Mononuclear cell (primary cell): Measurements from ENCODE around the gene DSC3. TPM values are rescaled to one million over a fixed set of nuclear protein-coding genes. Genes with fewer than 3 reads are reported as not detected.
"Not testable (repeated sequence)": the region's sequence is repeated elsewhere in the genome, so short reads cannot be mapped to it uniquely, and the experiment has no call there.

Experiments used
- H3K27me3 ChIP-seq: 2 replicates; pipeline ENCODE4 v1.6.0; 2011; ENCODE audit warnings: low read length, control low read depth; ENCODE audit not compliant: insufficient read depth
- H3K4me1 ChIP-seq: 2 replicates; pipeline ENCODE4 v1.5.1; 2011; ENCODE audit warnings: mild to moderate bottlenecking, low read length, control low read depth; ENCODE audit not compliant: insufficient read depth
- H3K4me3 ChIP-seq: 2 replicates; pipeline ENCODE4 v1.5.1; 2011; ENCODE audit warnings: mild to moderate bottlenecking, low read length, moderate library complexity
- H3K9me3 ChIP-seq: 2 replicates; pipeline ENCODE4 v1.5.1; 2011; ENCODE audit warnings: low read depth, mild to moderate bottlenecking, control low read depth, low read length
- total RNA-seq: library from RNA; depleted of rRNA; stranded (reverse); fragments of >200 nt; gene quantifications from one replicate; pipeline ENCODE4 v1.2.3, GENCODE V29; 2012

DSC3 gene
- total RNA-seq, 1 donor: under 0.01 TPM

DNA sequence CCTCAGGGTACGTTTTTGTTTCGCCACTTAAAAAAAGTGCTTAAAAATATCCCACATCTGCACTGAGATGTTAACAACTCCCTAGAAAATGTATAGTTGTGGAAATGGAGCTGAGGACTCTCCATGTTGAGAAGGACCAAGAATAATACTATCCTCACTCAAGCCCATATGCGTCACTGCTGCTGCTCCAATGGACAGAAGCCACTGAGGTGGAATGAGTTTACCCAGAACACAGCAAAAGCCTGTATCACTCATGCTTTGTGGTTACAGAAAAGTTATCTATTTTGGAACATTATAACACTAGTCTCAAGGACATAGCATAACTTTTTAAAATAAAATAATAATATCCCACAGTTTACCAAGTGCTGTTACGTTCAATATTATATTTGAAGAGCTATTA lies 31.9 kb downstream of the DSC3 start:
- H3K4me1 ChIP-seq: no peaks in the 10 kb centered on the region
- H3K9me3 ChIP-seq: no peaks in the 10 kb centered on the region
- no peaks in the 10 kb centered on the region for H3K27me3 ChIP-seq
- no peak overlapping the region for H3K4me3 ChIP-seq

DNA sequence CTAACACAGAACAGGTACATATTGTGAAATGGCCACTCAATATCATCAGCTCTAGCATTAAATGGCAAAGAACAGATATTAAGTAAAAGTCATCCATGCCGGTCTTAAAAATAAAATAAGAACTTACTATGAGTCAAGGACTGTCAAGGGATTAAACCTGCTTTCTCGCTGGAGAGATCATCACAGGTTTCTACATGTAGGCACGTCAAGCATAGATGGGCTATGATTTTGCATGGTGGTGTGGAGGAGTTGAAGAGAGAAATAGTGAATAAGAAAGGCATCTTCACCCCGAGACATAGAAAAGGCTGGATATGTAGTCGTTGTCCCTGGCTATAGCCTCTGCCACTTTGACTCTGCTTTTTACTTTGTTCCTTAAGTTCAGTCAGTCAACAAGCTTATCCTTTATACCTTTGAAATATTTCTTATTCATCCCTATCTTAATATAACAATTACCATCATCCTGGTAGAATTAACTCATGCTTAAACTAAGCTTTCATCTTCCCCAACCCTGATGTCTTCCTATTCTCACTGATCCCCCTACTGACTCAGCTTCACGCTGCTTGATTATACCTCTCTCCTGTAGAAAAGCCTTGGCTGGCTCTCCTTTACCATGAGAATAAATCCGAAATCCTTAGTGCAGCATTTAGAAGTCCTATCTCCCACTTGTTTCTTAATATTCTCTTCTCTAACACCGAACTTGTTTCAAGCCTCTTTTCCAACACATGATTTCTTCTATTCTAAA lies 42.5 kb downstream of the DSC3 start:
- Histone ChIP-seq H3K4me1 (no peaks in the 10 kb centered on the region), H3K9me3 (no peaks in the 10 kb centered on the region), H3K4me3 (no peak overlapping the region), H3K27me3 (no peaks in the 10 kb centered on the region)

DNA sequence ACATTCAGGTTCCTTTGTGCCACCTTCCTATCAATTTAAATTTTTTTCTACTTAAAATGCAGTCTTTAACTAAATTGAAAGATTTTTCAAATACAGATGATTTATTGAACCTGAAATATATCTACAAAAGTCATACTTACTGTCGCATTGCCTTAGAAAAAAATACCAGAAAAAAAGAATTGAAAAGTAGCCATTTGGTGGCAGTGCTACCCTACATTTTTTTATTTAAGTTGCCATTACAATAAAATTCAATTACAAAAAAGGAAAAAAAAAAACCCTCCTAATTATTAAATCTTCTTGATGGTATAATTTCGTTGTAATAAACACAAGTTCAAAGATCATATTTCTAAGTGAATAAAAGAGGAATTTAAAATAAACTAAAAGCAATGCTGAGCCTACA lies 43.4 kb downstream of the DSC3 start:
- Histone ChIP-seq H3K9me3 (no peaks in the 10 kb centered on the region), H3K27me3 (no peaks in the 10 kb centered on the region), H3K4me1 (no peaks in the 10 kb centered on the region), H3K4me3 (no peak overlapping the region)

DNA sequence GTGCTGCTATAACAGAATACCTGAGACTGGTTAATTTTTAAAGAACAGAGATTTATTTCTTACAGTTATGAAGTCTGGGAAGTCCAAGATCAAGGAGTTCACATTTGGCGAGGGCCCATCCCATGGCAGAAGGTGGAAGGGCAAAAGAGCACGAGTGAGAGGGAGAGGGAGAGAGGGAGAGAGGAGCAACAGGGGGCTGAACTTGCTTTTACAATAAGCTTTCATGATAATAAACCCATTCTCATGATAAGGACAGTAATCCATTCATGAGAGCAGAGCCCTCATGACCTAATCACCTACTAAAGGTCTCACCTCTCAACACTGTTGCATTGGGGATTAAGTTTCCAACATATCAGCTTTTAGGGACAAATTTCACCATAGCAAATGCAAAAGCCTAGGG lies 45.3 kb downstream of the DSC3 start:
- no peak overlapping the region for H3K4me3 ChIP-seq
- H3K27me3 ChIP-seq: no peaks in the 10 kb centered on the region
- no peaks in the 10 kb centered on the region for H3K4me1 ChIP-seq
- no peaks in the 10 kb centered on the region for H3K9me3 ChIP-seq

DNA sequence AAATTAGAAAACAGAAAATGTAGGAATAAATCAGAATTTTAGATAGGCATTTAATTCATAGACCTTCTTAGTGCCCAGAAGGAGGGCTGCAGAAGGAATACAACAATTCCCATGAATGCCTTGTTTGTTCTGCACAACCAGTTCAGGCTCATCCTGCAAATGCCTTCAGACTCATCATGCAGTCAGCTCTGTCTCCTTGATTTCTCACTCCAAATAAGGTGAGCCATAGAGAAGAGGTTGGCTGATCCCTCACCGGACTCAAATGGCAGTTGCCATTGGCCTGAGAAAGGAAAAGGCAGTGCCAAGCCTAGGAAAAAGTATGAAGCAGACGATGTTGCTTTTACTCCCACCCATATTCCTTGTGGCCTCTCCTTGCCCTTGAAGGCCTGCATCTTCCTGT lies 50.3 kb downstream of the DSC3 start:
- no peak overlapping the region for H3K4me3 ChIP-seq
- no peaks in the 10 kb centered on the region for H3K27me3 ChIP-seq

DNA sequence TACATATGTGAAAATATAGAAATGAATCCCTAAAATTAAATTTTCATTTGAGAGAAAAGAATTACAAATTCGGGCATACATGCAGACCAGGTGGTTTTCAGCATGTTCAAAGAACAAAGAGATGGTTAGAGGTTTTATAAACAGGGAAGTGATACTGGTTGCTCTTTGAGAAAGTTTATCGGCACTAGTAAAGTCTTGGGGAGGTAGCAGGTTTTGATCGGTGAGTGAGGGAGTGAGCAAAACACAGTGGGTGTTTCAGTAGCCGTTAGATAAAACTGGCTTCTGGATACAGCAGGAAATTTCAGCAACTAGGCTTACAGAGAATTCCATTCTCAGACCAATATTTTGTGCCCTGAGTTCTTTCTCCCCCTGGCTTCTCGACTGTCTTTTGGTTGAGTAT lies 51.1 kb downstream of the DSC3 start:
- Histone ChIP-seq H3K27me3 (no peaks in the 10 kb centered on the region), H3K4me3 (no peak overlapping the region), H3K9me3 (no peaks in the 10 kb centered on the region), H3K4me1 (no peaks in the 10 kb centered on the region)

More for the DNA sequence above, 50.3 kb downstream of the DSC3 start:
- H3K9me3 ChIP-seq: no peaks in the 10 kb centered on the region
- H3K4me1 ChIP-seq: no peaks in the 10 kb centered on the region

DNA sequence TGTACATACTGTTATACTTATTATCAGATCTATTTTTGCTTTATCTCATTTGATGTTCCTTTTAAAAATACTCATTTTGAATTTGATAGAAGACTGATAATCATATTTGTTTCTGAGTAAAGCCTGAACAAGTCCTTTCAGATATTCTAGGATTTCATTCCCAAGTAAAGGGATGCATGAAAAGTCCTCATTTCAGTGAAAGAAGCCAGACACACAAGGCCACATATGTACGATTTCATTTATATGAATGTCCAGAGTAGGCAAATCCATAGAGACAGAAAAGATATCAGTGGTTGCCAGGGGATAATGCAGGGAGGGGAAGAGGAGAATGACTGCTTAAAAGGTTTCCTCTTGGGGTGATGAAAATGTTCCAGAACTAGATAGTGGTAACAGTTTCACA lies 53.4 kb downstream of the DSC3 start:
- H3K4me1 ChIP-seq: no peaks in the 10 kb centered on the region
- H3K27me3 ChIP-seq: no peaks in the 10 kb centered on the region
- H3K4me3 ChIP-seq: no peak overlapping the region
- no peaks in the 10 kb centered on the region for H3K9me3 ChIP-seq

DNA sequence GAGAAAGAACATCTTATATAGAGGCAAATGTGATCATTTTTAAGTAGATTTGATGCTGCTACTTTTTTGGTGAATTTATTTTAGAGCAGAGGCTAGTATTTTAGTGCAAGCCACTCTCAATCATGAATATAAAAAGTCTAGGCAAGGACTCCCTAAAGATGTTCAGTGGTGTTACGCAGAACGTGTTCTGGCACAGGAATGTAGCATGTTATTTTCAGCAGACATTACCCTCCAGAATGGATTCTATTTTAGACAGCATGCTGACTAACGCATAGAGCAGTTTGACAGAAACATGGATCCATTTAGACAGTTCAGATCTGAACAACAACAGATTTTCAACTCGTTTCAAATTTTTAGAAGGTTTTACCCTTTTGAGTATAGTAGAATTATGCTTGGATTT lies 54.1 kb downstream of the DSC3 start:
- Histone ChIP-seq H3K27me3 (no peaks in the 10 kb centered on the region), H3K4me3 (no peak overlapping the region), H3K9me3 (no peaks in the 10 kb centered on the region), H3K4me1 (no peaks in the 10 kb centered on the region)

DNA sequence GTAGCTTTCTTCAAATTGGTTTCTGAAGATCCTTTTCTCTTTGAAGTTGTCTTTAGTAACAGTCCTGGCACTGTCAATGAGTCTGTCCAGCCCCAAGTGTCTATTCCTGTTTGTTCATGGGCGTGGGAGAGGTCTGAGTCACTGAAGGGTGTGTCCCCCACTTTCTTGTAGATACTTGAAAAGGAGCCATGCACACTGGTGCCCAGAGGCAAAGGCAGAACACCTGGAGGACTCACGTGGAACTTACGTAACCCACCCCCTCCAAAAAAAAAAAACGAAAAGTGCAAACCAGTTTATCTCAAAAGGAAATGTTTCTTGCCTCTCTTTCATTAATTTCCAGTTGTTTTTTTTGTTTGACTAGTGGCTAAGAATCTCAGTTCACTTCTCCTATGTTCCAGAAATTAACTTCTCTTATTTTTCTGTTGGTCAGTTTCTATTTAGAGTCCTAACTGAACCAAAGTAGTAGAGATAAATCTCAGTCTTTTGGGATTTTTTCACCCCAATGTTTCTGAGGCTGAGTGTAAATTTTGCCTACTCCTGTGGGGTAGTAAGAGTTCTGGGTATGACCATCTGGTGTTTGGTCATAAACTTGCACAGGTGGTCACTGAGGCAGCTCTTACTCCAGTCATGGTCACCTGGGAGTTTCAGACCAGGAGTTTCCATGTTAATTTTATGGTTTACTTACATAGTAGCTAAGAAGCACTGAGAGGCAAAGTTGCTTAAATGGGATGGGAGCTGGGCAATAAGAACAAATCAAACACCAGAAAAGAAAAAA lies 54.9 kb downstream of the DSC3 start:
- no peaks in the 10 kb centered on the region for H3K4me1 ChIP-seq
- no peaks in the 10 kb centered on the region for H3K27me3 ChIP-seq
- no peak overlapping the region for H3K4me3 ChIP-seq
- H3K9me3 ChIP-seq: no peaks in the 10 kb centered on the region

DNA sequence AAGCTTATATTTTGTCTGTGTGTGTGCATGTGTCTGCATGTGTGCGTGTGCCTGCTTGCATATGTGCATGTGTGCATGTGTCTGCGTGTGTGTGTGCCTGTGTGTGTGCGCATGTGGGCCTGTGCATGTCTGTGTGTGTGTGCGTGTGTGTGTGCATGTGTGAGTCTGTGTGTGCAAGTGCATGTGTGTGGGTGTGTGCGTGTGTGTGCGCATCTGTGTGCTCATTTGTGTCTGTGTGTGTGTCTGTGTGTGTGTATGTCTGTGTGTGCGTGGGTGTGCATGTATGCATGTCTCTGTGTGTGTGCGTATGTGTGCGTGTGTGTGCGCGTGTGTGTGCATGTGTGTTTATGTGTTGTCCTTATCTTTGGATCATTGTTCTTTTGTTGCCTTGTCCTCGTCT lies 56.8 kb downstream of the DSC3 start:
- no peaks in the 10 kb centered on the region for H3K27me3 ChIP-seq
- H3K4me3 ChIP-seq: no peak overlapping the region
- no peaks in the 10 kb centered on the region for H3K9me3 ChIP-seq
- no peaks in the 10 kb centered on the region for H3K4me1 ChIP-seq

DNA sequence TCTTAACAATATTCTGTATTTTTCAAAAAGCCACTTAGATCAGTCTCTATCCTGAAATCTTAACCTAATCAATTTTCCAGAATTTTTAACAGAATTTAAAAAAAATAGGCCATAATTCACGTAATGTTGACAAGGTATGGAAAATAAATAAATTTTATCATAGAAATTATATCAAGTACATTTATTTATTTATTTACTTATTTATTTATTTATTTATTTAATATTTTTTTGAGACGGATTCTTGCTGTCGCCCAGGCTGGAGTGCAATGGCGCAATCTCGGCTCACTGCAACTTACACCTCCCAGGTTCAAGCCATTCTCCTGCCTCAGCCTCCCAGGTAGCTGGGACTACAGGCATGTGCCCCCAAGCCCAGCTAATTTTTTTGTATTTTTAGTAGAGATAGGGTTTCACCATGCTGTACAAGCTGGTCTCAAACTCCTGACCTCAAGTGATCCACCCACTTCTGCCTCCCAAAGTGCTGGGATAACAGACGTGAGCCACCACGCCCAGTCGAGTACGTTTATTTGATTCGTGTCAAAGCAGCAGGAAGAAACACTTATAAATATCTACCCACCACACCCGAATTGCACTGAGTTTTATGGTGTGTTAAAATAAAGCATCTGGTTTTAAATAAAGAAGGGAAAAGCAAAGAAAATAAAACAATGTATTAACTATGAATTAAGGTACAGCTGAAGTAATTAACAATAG lies 60.1 kb downstream of the DSC3 start:
- H3K4me1 ChIP-seq: no peaks in the 10 kb centered on the region
- no peaks in the 10 kb centered on the region for H3K27me3 ChIP-seq
- H3K9me3 ChIP-seq: no peaks in the 10 kb centered on the region
- H3K4me3 ChIP-seq: no peak overlapping the region

DNA sequence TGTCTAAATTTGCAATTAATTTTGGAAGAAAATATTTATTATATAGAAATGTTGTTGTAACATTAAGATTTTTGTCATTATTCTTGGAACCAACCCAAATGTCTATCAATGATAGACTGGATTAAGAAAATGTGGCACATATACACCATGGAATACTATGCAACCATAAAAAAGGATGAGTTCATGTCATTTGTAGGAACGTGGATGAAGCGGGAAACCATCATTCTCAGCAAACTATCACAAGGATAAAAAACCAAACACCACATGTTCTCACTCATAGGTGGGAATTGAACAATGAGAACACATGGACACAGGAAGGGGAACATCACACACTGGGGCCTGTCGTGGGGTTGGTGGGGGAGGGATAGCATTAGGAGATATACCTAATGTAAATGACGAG lies 64.5 kb downstream of the DSC3 start:
- not testable (repeated sequence) for H3K4me3 ChIP-seq, H3K9me3 ChIP-seq, H3K27me3 ChIP-seq

DNA sequence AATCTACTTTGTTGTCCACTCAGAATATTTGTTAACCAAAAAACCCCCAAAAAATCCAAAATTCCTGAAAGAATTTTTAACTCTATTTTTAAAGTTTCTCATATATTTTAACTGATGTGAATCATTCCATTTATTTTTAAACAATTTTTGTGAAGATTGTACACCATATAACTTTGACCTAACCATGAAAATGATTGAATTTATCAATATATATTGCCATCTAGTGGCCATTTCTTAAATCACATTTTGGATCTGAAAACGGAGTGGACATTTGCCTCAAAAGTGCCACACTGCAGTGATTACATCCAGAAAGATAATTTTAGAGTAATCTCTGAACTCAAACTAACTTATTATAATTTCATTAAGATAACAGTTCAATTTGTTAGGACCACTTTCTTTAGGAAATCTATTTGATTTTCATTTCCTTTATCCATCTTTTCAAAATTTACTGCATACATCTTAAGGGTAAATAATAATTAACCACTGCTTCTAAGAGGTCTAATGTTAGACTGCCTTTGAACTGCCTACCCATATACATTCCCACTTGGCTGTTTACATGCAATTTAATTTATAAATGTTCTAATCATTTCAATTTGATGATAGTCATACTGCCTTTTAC lies 71.1 kb downstream of the DSC3 start:
- no peak overlapping the region for H3K4me3 ChIP-seq
- H3K9me3 ChIP-seq: no peaks in the 10 kb centered on the region
- H3K27me3 ChIP-seq: no peaks in the 10 kb centered on the region
- no peaks in the 10 kb centered on the region for H3K4me1 ChIP-seq

More for the DNA sequence above, 64.5 kb downstream of the DSC3 start:
- not testable (repeated sequence) for H3K4me1 ChIP-seq

DNA sequence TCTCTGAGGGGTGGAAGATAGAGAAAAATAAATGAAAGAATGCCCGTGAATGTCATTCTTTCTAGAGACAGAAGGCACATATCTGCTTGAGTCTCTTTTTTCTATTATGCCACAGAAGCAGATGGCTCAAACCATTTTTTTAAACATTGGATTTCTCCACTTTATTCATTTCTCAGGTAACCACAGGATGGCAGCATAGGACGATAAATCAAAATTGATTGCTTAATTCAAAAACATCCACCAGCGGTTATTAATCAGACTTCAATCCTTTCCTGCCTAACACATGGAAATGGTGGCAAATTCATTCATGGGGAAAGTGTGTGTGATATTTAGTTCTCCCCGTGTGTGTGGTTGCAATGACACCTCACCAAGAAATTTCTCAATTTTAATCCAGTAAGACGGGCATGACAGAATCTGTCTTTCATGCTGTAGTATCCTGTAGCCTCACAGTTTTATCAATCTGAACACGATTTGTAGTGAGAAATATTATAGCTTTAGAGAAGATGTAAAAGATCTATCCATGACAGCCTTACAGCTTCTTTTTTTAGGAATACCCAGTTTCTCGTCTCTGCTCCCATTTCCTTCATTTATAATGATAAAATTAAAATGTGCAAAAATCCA lies 72.2 kb downstream of the DSC3 start:
- Histone ChIP-seq H3K27me3 (no peaks in the 10 kb centered on the region), H3K9me3 (no peaks in the 10 kb centered on the region), H3K4me3 (no peak overlapping the region), H3K4me1 (no peaks in the 10 kb centered on the region)
